NOMO-1 treated with dmso at 0.1 percent for 144 hours (cell line): ENCODE measurements around the gene SORCS2.
"Not testable (repeated sequence)": the region's sequence is repeated elsewhere in the genome, so short reads cannot be mapped to it uniquely, and the experiment has no call there.

Experiments used
- DNase-seq: peaks from one replicate; lab custom pipeline; 2025; ENCODE audit not compliant: unreplicated experiment; lab: John Stamatoyannopoulos, UW

SORCS2 gene

DNA sequence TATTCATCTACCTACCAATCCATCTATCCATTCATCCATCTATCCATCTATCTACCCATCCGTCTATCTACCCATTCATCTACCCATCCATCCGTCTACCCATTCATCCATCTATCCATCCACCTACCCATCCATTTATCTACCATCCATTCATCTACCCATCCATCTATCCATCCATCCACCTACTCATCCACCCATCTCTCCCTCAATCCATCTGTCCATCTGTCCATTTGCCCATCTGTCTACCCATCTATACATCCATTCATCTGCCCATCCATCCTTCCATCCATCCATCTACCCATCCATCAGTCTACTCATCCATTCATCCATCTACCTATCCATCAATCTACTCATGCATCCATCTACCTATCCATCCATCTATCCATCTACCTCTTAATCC is 369.2 kb downstream of the SORCS2 start:
- DNase-seq = no peak

DNA sequence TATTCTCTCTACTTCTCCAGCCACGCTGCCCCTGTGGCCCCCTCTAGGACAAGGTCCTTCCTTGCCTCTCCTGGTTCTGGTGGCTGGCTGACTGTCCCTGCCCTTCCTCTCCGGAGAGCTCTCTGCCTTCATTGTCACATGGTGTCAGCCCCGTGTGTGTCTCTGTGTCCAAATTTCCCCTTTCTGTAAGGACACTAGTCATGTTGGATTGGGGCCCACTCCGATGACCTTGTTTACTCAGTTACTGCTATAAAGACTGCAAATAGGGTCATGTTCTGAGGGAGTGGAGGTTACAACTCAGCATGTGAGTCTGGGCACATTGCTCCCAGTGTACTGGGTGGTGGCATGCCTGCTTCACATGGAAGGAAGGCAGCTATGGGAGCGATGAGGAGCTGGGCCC is 371.9 kb downstream of the SORCS2 start:
- no peak for DNase-seq

DNA sequence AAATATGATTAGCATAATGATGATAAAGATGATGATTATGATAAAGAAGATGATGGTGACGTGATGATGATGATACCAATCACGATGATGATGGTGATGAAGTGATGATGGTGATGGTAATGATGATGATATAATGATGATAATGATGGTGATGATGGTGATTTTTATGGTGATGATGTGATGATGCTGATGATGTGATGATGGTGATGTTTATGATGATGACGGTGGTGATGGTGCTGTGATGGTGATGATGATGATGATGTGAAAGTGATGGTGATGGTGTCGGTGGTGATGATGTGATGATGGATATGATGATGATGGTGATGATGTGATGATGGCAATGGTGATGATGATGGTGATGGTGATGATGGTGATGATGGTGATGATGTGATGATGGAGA is 373.1 kb downstream of the SORCS2 start:
- DNase-seq = no peak

DNA sequence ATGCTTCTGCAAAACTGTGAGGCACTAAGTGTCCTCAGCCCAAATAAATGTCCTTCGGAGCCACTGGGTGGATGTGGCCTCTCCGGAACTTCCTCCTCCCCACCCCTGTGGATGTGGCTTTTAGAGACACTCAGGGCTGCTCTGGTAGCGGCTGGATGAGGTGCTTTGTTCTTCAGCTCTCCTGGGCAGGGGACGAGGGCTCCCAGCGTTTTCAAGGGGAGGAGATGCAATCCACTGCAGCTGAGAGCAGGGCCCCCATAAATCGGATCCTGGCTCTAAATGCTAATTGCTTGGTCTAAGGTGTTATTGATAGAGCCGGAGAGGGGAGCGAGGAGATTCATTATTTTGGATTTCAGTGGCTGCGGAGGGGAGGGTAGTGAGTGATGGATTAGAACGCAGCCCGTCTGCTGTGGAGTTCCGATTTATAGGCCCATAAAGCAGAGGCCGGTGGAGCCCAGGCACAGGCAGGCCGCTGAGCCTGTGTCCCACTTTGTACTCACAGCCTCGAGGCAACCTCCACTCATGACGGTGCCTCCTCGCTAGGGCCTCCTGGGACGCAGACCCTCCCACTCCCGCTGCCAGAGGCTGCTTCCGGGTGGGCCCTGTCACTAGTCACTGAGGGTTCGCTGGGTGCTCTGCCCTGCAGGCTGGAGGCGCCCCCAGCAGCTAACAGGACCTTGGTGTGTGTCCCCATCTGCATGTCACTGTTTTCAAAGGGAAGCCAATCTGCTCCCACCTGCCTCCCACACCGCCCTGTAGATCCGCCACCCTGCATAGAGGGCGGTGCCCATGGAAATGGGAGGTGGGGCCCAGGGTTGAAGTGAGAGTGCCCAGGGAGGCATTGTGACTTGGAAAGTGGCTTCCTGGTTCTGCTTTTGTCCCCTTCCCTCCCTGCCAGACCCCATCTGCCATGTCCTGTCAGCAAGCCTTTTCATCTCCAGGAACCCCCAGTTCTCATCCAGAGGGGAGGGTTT is 377.8 kb downstream of the SORCS2 start:
- DNase-seq = no peak

DNA sequence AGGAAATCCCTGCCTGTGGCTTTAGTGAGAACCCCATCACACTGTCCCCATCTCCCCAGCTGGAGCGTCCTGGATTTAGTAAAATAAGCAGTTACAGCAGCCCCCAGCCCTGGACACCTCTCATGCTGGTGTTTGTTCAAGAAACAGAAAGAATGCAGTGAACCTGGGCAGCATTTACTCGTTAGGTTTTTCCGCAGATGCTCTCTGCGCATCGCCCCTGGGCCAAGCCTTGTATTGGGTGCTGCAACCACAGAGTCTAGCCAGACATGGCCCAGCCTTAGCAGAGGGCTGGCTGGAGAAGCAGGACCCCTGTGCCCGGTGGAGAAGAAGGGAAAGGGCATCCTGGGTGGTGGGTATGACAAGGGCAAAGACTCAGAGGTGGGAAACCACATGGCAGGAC is 378.7 kb downstream of the SORCS2 start:
- DNase-seq = no peak

DNA sequence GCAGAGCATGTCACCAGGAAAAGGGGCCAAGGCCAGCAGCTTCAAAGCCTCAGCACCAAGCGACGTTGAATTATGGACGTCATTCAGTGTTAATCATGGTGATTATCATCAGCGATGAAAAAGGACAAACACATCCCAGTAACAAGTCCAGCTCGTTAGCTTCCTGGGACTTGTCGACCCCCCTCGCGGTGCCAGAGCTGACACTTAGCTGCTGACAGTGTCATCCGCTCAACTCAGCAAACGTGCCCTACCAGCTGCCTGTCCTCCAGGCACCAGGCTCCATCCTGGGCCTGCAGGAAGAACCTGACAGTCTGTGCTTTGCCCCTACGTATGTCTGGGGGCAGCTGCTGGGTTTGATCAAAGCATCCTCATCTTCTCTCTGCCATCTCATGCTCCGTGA is 379.4 kb downstream of the SORCS2 start:
- DNase-seq = no peak

DNA sequence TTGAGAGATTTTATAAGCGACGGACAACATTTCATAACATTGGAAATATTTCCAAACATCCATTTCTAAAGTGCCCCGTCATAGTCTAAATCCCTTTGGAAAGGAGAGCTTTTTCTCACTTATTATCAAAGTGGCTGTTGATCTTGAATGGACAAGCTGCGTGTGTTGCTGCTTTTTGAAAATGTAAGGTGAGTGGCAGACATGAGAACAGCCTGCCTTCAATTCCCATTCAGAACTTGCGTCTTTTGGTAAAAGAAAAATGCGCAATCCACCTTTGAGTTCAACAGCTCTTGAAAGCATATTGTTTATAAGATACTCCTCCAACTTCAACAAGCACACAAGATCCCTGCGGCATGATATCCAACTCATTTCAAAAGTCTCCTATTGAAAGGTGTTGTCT is 380.6 kb downstream of the SORCS2 start:
- DNase-seq = no peak

DNA sequence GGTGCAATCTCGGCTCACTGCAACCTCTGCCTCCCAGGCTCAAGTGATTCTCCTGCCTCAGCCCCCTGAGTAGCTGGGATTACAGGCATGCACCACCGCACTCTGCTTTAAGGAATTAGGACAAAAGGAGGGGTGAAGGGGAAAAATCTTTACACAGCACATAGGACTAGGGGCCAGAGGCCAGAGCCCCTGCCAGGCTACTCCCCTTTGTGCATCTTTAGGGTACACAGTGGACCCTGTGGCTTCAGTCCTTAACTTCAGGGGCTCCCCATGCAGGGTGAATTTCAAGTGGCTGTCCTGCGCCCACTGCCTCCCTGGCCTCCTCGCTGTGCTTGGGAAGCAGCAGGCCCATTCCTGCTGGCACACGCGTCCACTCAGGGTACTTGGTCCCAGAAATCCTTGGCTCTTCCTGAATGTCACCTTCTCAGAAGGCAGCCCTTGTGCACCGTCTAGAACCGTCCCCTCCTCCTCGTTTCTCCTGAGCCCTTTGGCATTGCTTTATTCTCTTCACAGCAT is 381.3 kb downstream of the SORCS2 start:
- DNase-seq = no peak

DNA sequence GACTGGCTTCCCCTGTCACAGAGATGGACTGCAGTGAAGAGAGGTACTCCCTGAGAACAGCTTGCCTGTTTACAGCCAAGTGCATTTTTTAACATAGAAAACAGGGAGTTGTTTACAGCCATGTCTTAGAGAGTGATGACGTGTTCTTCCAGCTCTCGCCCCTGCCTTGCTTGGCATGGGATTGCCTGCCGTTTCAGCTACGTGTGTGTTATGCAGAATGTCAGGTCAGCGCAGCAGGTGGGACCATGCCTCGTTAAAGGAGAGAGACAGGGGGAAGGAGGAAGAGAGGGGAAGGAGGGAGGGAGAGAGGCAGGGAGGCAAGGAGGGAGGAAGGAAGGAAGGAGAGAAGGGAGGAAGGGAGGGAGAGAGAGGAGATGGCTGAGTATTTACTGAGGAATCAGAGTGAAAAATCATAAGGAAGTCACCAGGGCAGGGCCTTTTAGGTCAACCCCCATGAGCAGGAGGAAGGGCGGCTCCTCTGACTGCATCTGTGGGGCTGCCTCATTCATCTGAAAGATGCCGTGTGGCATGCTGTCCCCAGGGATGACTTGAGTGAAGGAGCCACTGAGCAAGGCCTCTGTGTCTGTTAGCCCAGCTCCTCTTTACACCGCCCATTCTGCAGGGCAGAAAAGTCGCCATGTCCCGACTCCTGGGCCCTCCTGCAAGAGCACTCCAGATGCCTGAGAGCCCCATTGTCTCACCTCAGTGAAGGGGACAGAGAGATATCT is 382.1 kb downstream of the SORCS2 start:
- DNase-seq = no peak

DNA sequence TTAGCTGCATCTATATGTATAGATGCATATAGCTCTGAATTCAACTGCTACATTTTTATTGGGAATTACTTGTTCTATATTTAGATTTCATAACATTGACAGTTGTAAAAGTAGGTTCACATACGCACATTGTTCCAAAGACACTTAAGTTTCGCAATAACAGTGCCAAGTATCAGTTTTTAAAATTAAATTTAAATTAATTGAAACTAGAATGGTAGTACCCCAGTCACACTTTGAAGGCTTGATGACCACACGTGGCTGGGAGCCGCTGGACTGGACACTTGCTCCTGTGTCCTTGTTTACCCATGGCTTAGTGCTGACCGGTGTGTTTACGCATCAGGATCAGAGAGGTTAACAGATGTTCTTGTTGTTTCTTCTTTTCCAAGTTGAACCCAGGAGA is 383.1 kb downstream of the SORCS2 start:
- DNase-seq = no peak

DNA sequence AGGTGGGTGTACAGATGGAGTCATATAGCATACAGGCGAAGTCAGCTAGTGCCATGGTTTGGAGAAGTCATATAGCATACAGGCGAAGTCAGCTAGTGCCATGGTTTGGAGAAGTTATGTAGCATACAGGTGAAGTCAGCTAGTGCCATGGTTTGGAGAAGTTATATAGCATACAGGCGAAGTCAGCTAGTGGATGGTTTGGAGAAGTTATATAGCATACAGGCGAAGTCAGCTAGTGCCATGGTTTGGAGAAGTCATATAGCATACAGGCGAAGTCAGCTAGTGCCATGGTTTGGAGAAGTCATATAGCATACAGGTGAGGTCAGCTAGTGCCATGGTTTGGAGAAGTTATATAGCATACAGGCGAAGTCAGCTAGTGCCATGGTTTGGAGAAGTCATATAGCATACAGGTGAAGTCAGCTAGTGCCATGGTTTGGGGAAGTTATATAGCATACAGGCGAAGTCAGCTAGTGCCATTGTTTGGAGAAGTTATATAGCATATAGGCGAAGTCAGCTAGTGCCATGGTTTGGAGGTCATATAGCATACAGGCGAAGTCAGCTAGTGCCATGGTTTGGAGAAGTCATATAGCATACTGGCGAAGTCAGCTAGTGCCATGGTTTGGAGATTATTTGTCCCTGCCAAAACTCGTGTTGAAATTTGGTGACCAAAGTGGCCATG is 385.2 kb downstream of the SORCS2 start:
- not testable (repeated sequence) for DNase-seq

DNA sequence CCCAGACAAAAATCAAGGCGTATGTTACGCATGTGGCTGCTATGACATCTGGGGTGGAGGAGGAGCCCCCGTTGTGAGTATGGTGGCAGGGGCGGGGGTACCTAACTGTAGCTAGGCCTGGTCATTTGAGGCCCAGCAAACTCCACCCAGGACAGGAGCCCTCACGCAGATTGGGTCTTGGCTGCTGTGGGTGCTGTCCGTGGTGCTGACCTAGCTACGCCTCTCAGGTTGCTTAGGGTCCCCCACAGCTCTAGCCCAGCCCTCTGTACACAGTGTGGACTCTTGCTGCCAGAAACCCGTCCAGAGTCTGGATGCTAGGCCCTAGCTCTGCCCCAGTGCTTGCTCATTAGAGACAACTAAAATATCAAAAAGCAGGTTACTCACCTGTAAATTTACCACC is 389.1 kb downstream of the SORCS2 start:
- no peak for DNase-seq

DNA sequence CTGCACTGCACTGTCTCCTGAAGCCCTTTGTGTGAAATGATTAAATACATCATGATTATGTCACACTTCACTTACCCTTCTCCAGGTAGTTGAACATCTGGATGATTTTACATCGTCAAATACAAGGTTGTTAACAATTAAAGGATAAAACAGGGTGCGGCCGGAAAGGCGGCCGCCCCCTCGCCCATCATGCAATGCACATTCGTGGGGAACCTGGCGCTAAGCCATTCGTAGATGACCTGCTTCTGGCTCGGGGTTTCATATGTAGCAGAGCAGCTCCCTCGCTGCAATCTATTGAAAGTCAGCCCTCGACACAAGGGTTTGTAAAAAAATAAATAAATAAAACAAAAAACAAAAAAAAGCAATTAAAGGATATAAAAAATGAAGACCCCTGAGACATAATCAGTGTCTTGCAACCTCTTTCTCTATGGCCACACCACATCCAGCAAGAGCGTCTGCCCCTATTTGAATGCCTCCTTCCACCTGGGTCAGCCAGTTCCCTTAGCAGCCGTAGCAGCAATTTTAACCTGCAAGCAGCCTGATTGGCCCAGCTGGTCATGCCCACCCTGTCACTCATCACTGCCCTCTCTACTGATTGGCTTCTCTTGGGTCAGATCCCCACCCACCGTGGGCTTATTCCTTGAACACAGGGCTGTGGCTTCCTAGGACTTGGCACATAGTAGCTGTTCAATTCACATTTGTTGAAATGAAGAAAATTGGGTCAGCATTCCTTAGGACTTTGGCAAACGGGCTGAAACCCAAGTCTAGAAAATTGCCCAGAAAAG is 390.2 kb downstream of the SORCS2 start:
- no peak for DNase-seq

DNA sequence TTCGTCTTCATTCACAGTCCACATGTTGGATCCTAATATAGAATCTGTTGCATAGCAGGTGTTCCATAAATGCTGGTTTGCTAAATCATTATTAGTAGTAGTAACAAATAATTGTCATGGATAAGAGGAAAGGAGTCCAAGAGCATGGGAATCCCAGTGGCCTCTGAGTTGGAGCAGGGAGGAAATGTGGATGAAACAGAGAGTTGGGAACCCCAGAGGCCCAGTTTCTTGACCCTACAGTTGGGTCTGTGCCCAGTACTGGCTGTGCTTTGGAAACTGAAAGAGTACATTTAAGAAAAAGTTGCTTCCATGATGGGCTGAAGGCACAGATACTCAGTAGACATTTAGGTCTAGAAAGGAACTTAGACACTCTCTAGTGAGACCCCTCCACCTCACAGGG is 391.8 kb downstream of the SORCS2 start:
- no peak for DNase-seq

DNA sequence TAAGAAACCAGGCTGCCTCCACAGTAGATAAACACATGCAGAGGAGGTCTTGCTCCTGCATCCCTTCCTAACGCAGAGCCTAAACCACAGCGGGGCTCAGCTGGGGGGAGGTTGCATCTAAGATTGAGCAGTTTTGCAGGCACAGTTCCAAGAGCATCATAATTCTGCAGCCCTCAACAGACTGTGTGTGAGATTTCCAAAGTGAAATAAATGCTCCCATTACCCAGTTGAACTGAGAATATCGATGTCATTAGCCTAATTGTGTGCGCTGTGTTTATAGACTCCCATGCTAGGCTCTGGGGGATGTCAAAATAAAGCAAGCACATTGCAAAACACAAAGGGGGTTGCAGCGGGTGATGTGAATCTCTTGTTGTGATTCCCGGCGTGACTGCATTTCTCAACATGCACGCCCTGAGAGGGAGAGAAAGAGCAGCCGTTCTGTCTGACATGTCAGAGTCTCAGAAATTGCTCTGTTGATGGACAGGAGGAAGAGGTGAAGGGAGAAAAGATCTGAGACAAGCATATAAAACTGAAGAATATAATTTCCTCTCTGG is 392.3 kb downstream of the SORCS2 start:
- DNase-seq = no peak

DNA sequence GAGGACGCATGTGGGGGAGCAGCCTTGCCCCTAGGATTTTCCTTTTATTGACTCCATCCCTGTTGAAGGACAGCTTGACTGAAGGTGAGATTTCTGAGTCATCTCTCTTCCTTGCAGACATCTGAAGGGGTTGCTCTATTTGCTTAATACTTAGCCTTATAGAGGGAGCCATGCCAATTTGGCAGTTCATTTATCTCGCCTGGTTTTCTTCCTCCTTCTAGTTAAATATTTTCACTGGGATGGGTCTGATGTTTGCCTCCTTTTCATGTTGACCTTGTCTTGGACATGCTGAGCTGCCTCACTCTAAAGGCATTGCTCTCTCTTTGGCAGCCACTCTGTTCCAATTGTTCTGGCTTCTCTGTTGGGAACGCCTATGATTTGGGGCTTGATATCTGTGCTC is 393.4 kb downstream of the SORCS2 start:
- DNase-seq = no peak

DNA sequence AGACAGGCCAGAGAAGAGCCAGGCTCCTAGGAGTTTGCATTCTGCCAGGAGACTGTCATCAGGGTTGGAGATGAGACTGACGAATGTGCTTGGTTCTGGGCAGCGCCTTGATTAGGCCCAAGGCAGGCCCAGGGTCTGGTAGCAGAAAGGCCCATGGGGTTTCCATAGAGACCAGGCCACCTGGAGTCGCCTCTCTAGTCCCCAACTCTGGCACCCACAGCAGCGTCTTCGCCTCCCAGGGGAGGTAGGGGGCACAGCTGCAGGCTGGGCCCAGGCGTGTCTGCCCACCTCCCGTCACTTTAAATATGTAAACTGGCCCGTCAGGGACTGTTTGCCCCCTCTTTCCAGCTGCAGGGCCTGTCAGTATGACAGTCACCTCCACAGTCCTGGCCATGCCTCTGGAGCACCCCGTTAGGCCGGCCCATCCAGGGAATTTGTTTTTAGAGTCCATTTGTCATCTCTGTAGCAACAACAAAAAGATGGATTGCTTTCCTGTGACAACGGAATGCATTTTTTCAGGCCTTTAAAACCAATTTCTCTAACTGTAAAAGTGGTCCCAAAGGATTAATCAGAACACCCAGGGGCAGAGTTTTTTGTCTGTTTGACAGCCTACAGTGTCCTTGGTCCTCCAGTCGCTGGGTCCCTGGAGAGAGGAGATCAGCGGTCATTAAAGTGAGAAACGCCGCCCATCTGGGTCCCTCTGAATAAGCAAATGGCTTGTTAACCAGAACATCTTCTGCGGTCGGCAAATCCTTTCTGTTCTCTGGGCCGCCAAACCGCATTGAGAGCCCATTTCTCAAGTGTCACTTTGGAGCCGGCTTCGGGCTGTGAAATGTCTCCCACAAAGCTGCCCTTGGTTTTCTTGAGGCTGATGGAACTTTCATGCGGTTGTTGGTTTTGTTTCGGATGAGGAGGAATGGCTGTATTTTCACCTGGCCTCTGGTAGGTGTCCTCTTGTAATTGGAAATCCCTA is 395.4 kb downstream of the SORCS2 start:
- DNase-seq = no peak

DNA sequence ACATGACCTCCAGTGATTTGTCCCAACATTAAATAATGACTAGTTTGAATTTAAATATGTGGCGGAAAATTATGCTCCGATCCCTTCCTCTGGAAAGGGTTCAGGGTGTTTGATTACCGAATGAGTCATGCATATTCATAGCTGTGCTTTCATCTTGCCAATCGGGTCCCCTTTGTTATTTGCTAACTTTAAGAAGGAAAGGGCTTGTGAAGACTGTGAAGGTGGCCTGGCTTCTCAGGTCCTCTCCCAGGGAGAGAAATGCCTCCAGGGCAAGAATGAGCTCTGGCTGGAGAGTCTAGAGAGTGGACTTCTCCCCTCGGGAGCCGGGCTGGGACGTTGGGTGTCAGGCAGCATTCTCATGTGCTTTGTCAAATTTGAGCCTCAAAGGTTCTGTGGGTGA is 397.9 kb downstream of the SORCS2 start:
- no peak for DNase-seq

DNA sequence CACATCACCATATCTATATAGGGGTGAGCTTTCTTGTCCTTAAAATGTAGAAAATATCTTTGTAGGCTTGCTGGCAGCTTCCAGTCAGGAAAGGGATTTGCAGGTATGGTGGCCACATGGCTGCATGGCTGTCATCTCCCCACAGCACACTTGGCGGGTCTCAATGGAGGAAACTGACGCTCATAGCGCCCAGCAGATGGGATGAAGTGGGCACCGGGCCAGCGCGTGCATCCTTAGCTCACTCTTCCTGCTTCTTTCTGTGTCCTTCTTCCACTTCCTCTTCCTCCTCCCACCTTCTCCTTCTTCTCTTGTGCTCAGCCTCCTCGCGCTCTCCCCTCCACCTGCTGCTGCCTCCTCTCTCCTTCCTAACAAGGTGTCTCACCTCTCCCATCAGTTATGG is 398.6 kb downstream of the SORCS2 start:
- no peak for DNase-seq
